GM19240 (cell line): Measurements from ENCODE around the gene GRK2.

Experiments used
- DNase-seq: peaks from one replicate; pipeline ENCODE4 v3.0.0; 2011; ENCODE audit warnings: low spot score; ENCODE audit not compliant: insufficient read length

GRK2 gene

GRCh38 chr11:67270256-67271204 is 4.3 kb downstream of the GRK2 start:
- no peak for DNase-seq

GRCh38 chr11:67271205-67271540 is 4.9 kb downstream of the GRK2 start:
- DNase-seq = no peak

GRCh38 chr11:67271541-67272284 is 5.4 kb downstream of the GRK2 start:
- no peak for DNase-seq

GRCh38 chr11:67272327-67273259 is 6.3 kb downstream of the GRK2 start:
- DNase-seq = no peak

- no peak for DNase-seq
Observed at GRCh38 chr11:67273260-67273990, 7.2 kb downstream of the GRK2 start.

GRCh38 chr11:67274768-67275605 is 8.7 kb downstream of the GRK2 start:
- DNase-seq = no peak

GRCh38 chr11:67275606-67276409 is 9.5 kb downstream of the GRK2 start:
- DNase-seq = no peak

GRCh38 chr11:67276781-67277230 is 10.5 kb downstream of the GRK2 start:
- DNase-seq = no peak

- DNase-seq = peak; percentile 98
Observed at GRCh38 chr11:67277231-67277961, 11.1 kb downstream of the GRK2 start.

GRCh38 chr11:67278135-67278938 is 12.1 kb downstream of the GRK2 start:
- no peak for DNase-seq

GRCh38 chr11:67278939-67279588 is 12.8 kb downstream of the GRK2 start:
- DNase-seq = no peak

- no peak for DNase-seq
Observed at GRCh38 chr11:67279589-67280340, 13.5 kb downstream of the GRK2 start.

GRCh38 chr11:67280341-67280787 is 14.1 kb downstream of the GRK2 start:
- DNase-seq = no peak

- no peak for DNase-seq
Observed at GRCh38 chr11:67280788-67281551, 14.7 kb downstream of the GRK2 start.

GRCh38 chr11:67281552-67282150 is 15.4 kb downstream of the GRK2 start:
- no peak for DNase-seq
